ENCODE data around the gene ZNF609. TPM values are rescaled to one million over a fixed set of nuclear protein-coding genes. Genes with fewer than 3 reads are reported as not detected.

The ZNF609 gene
- polyA plus RNA-seq, 1 donor from 2014 or later, result 11.8 TPM

DNA sequence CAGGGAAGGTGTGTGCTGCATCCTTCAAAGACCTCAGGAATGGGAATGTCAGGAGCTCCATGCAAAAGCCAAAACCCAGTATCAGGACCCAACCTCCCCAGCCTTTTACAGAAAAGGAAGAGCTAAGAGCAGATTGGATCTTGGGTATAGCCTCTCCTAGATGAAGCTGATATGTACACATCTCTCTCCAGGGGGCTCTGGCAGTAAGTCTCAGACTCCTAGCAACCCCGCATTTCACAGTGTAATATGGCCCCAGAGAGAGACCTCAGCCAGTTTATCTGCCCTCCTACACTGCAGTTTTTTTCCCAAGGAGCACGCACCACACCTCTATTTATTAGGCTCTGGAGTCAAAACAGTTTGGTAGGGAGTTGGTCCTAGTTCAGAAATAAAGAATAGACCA, 226.8 kb downstream of the ZNF609 start:
- Histone ChIP-seq H4K20me1 (ENCODE audit: insufficient read depth) (peaks cover 4% of the 10 kb centered on the region), H3K27ac (ENCODE audit: low read length) (no peak overlapping the region), H3K27me3 (ENCODE audit: insufficient read depth, low read depth, low read length) (no peaks in the 10 kb centered on the region), H3K9me2 (ENCODE audit: insufficient read depth, low read length) (no peaks in the 10 kb centered on the region), H3K4me2 (ENCODE audit: low read length) (no peak overlapping the region), H3K36me3 (ENCODE audit: insufficient read depth, low read length) (peaks cover 14% of the 10 kb centered on the region), H3F3A (ENCODE audit: insufficient read depth, low read length, poor library complexity, severe bottlenecking) (peaks cover 4% of the 10 kb centered on the region), H3K4me3 (ENCODE audit: low read length) (no peak overlapping the region), H3K9me3 (ENCODE audit: low read length) (no peaks in the 10 kb centered on the region), H3K79me2 (replicated peaks; ENCODE audit: insufficient read depth, low read length) (peaks cover 5% of the 10 kb centered on the region), H3K9ac (ENCODE audit: low read length) (peak overlapping the region; percentile 9), H2AFZ (ENCODE audit: low read depth, low read length) (no peak overlapping the region)
- TF ChIP-seq POLR2AphosphoS5 (IDR thresholded peaks at IDR 0.05), result no peak
- TF ChIP-seq EZH2 (IDR thresholded peaks at IDR 0.05; ENCODE audit: borderline replicate concordance, insufficient read depth, low read length, poor library complexity, severe bottlenecking), result no peak
- no peak for TF ChIP-seq CTCF (IDR thresholded peaks at IDR 0.05; ENCODE audit: poor library complexity, severe bottlenecking)
- TF ChIP-seq, protein P1, sequence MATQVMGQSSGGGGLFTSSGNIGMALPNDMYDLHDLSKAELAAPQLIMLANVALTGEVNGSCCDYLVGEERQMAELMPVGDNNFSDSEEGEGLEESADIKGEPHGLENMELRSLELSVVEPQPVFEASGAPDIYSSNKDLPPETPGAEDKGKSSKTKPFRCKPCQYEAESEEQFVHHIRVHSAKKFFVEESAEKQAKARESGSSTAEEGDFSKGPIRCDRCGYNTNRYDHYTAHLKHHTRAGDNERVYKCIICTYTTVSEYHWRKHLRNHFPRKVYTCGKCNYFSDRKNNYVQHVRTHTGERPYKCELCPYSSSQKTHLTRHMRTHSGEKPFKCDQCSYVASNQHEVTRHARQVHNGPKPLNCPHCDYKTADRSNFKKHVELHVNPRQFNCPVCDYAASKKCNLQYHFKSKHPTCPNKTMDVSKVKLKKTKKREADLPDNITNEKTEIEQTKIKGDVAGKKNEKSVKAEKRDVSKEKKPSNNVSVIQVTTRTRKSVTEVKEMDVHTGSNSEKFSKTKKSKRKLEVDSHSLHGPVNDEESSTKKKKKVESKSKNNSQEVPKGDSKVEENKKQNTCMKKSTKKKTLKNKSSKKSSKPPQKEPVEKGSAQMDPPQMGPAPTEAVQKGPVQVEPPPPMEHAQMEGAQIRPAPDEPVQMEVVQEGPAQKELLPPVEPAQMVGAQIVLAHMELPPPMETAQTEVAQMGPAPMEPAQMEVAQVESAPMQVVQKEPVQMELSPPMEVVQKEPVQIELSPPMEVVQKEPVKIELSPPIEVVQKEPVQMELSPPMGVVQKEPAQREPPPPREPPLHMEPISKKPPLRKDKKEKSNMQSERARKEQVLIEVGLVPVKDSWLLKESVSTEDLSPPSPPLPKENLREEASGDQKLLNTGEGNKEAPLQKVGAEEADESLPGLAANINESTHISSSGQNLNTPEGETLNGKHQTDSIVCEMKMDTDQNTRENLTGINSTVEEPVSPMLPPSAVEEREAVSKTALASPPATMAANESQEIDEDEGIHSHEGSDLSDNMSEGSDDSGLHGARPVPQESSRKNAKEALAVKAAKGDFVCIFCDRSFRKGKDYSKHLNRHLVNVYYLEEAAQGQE (IDR thresholded peaks at IDR 0.05; ENCODE audit: borderline replicate concordance), result no peak
- no peak for TF ChIP-seq SMC3 (conservative IDR thresholded peaks at IDR 0.05; ENCODE audit: poor library complexity)
- no peak for TF ChIP-seq RAD21 (conservative IDR thresholded peaks at IDR 0.05)

GRCh38 chr15:64687688-64688087, 227.3 kb downstream of the ZNF609 start:
- Histone ChIP-seq H3K9me2 (ENCODE audit: insufficient read depth, low read length) (no peaks in the 10 kb centered on the region), H3K79me2 (replicated peaks; ENCODE audit: insufficient read depth, low read length) (peaks cover 9% of the 10 kb centered on the region), H3K9ac (ENCODE audit: low read length) (peak overlapping the region; percentile 9), H3K27ac (ENCODE audit: low read length) (no peak overlapping the region), H3K27me3 (ENCODE audit: insufficient read depth, low read depth, low read length) (no peaks in the 10 kb centered on the region), H3K9me3 (ENCODE audit: low read length) (no peaks in the 10 kb centered on the region), H3K36me3 (ENCODE audit: insufficient read depth, low read length) (peaks cover 14% of the 10 kb centered on the region), H3K4me2 (ENCODE audit: low read length) (no peak overlapping the region), H2AFZ (ENCODE audit: low read depth, low read length) (no peak overlapping the region), H4K20me1 (ENCODE audit: insufficient read depth) (peaks cover 4% of the 10 kb centered on the region), H3F3A (ENCODE audit: insufficient read depth, low read length, poor library complexity, severe bottlenecking) (peaks cover 4% of the 10 kb centered on the region), H3K4me3 (ENCODE audit: low read length) (no peak overlapping the region)
- TF ChIP-seq RAD21 (conservative IDR thresholded peaks at IDR 0.05) (no peak), EP300 (conservative IDR thresholded peaks at IDR 0.05; ENCODE audit: poor library complexity, severe bottlenecking) (no peak), EZH2 (IDR thresholded peaks at IDR 0.05; ENCODE audit: borderline replicate concordance, insufficient read depth, low read length, poor library complexity, severe bottlenecking) (no peak), TAF1 (IDR thresholded peaks at IDR 0.05; ENCODE audit: low read depth) (no peak), POLR2AphosphoS5 (IDR thresholded peaks at IDR 0.05) (no peak), MXI1 (conservative IDR thresholded peaks at IDR 0.05; ENCODE audit: poor library complexity, severe bottlenecking) (no peak), SMC3 (conservative IDR thresholded peaks at IDR 0.05; ENCODE audit: poor library complexity) (no peak), CTCF (IDR thresholded peaks at IDR 0.05; ENCODE audit: poor library complexity, severe bottlenecking) (no peak)
- TF ChIP-seq, protein P1 (IDR thresholded peaks at IDR 0.05; ENCODE audit: borderline replicate concordance), result no peak

Measured in neural cell (in vitro differentiated cells).